ENCODE measurements around the gene HSF2BP.
"Not testable (repeated sequence)": the region's sequence is repeated elsewhere in the genome, so short reads cannot be mapped to it uniquely, and the experiment has no call there.

The HSF2BP gene

DNA sequence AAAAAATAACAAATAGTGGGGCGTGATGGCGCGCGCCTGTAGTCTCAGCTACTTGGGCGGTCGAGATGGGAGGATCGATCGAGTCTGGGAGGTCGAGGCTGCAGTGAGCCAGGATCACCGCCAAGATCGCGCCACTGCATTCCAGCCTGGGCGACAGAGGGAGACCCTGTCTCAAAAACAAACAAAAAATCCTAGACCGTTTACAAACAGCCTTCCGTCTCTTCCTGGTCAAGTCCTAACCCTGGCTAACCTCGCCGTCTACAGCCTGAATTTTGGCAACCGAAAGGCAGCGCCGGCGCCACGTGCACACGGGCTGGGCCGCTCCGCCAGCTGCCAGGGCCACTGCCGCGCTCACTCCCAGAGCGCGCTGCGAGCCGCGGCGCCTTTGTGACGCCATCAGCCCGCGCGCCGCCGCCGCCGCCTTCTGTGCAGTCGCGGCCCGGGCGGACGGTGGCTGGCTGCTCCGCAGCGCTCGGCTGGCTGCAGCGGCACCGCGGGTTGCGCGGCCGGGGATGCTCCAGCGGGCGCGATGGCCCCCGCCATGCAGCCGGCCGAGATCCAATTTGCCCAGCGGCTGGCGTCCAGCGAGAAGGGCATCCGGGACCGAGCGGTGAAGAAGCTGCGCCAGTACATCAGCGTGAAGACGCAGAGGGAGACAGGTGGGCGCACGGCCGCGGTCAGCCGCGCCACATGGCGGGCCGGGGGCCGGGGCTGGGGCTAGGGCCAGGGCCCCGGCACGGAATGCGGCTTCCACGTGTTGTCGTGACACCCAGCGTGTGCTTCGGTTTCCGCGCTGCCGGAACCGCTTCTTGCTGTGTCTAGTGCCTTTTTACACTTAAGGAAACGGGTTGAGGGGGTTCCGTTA, at the start of gene HSF2BP, which contains the start of gene RRP1B:
TSS of gene HSF2BP (minus strand) at position 353 of the 865 bp plus-strand sequence. CDS start 1,392 bp downstream, outside the sequence.
TSS of gene RRP1B (plus strand) at position 425 of the 865 bp plus-strand sequence. CDS start at position 530, 105 bp downstream.
- DNase-seq: peak; percentile 86

DNA sequence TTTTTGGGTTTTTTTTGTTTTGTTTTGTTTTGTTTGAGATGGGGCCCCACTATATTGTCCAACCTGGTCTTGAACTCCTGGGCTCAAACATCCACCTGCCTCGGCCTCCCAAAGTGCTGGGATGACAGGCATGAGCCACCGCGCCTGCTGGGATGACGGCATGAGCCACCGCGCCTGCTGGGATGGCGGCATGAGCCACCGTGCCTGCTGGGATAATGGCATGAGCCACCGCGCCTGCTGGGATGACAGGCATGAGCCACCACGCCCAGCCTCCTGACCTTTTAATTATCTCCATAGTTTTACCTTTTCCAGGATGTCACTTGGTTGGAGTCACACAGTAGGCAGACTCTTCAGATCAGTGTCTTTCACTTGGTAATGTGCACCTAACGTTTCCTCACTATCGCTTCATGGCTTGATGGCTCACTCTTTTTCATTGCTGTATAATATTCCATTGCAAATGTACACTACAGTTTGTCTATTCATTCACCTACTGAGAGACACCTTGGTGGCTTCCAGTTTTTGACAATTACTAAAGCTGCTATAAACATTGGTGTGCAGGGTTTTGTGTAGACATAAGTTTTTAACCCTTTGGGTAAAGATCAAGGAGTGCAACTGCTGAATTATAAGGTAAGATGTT, 49.6 kb upstream of the HSF2BP start:
- DNase-seq: no peak

DNA sequence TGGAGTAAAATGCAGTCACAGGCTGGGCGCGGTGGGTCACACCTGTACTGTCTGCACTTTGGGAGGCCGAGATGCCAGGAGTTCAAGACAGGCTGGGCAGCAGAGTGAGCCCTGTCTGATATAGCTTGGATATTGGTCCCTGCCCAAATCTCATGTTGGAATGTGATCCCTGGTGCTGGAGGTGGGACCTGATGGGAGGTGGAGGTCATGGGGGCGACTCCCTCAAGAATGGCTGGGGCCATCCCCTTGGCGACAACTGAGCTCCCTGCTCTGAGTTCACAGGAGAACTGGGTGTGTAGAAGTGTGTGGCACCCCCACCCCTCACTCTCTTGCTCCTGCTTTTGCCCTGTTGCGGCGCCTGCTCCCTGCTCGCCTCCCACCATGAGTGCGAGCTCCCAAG, 48.2 kb upstream of the HSF2BP start:
- DNase-seq: no peak

DNA sequence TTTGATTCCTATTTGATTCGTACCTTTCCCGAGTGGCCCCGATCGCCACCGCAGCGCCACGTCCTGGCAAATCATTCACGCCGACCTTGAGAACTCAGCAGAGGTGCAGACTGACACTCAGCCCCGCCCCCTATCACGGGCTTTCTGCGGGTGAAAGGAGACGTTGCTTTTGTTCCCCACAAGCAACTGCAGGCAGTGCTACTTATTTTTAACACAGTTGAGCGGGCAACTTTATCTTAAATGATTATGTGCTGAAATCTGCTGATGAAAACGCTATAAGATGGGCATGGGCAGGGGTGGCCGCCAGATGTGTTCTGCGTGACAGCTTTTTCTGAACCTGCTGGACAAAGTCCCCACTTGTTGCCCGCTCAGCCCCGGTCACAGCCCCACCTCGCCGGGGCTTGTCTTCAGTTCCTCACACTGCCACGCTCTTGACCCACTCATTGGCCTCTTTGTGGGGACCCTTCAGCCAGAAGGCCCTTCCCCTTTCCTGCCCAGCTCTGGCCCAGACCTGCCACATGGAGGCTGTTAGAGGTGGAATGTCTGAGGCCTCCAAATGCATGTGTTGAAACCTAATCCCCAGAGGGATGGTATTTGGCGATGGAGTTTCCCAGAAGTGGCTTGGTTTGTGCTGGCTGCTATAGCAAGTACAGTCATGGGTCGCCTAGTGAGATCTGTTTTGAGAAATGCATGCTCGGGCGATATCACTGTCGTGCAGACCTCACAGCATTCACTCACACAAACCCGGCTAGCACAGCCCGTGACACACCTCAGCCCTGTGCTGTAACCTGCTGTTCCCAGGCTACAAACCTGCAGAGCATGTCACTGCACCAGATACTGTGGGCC, 44.0 kb upstream of the HSF2BP start:
- peak; percentile 13 for DNase-seq

- DNase-seq: no peak
Observed at GRCh38 chr21:43702785-43703034, 43.4 kb upstream of the HSF2BP start.

DNA sequence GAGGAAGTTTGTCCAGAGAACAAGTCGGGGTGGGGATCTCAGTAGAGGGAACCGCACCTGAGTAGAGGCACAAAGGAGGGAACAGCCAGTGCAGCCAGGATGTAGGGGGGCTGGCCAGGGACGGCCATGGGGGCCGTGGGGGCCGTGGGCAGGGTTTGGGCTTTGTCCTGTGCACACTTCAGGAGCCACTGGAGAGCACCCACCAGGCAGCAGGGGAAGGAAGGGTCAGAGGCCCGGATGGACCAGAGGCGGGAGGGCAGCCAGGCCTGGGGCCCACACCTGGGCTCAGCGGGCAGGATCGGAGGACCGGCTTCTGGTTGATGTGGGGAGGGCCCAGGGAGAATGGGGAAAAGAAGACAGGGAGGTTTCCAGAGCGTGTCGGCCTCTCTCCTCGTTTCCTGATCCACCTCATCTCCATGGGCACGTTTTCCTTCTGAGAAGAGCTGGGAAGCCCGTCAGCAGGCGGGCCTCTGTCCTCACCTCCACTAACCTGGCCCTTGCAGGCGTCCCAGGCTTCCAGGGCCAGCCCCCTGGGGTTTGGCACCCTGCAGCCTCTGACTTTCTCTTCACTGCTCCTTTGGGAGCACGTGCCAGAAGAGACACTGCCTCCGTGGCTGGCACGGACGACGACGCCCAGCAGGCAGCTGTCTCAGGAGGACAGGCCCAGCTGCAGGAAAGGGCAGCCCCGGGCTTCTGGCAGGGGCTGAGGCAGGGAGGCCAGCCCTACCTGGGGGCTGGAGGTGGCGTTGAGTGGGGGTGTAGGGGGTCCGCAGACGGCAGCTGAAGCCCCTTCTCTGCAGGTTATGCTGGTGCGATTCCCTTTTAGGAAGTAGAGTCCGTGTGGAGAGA, 42.9 kb upstream of the HSF2BP start:
- DNase-seq: no peak

GRCh38 chr21:43699933-43700599, 40.8 kb upstream of the HSF2BP start:
- DNase-seq: no peak

DNA sequence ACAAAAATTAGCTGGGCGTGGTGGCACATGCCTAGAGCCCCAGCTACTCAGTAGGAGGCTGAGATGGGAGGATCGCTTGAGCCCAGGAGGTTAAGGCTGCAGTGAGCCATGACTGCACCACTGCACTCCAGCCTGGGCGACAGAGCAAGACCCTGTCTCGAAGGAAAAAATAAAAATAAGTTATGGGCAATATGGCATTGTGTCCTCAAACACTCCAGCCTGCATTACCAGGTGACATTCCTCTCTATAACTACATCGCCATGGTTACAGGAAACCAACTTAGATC, 40.1 kb upstream of the HSF2BP start:
- not testable (repeated sequence) for DNase-seq

DNA sequence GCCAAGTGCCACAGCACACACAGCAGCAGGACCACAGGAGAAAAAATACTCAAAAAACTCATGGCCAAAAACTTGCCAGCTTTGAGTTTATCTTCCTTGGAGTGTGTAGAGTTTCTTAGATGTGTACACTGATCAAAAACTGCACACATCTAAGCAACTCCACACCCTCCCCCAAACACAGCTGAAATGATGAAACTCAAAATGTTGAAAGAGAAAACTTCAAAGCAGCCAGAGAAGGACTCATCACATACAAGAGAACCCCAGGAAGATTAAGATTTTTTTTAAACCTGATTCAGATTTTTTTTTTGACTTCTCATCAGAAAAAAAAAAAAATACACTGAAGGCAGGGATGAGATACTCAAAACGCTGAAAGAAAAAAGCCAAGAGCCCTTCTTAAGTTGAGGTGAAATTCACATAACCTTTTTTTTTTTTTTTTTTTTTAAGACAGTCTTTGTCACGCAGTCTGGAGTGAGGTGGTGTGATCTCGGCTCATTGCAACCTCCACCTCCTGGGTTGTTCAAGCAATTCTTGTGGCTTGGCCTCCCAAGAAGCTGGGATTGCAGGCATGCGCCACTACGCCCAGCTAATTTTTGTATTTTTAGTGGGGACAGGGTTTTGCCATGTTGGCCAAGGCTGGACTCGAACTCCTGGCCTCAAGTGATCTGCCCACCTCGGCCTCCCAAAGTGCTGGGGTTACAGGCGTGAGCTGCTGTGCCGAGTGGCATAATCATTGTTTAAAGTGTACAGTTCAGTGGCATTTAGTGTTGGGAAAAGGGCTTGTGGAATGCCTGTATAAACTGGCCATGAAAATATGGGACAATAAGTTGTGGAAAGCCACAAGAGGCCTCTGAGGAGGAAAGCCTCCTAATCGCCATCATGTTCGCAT, 38.7 kb upstream of the HSF2BP start:
- DNase-seq: no peak

DNA sequence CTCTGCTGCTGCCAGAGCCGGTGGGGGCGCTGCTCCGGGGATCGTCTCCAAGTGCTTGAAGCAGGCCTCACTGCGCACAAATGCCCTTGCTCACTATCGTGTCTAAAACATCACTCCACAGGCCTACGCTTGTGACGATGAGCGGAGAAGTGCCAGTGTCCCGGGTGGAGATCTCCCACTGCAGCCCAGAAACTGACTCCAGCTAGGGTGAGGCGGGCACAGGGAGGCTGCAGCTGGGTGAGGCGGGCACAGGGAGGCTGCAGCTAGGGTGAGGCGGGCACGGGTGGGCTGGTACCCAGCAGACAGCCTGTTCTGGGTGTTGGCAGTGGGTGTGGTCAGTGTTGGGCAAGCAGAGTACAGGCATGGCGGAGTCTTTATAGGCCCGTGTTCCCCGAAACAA, 36.9 kb upstream of the HSF2BP start:
- no peak for DNase-seq

- DNase-seq: no peak
Observed at GRCh38 chr21:43694437-43695079, 35.3 kb upstream of the HSF2BP start.

GRCh38 chr21:43693981-43694380, 34.7 kb upstream of the HSF2BP start:
- DNase-seq: no peak

- no peak for DNase-seq
Observed at GRCh38 chr21:43692949-43693348, 33.7 kb upstream of the HSF2BP start.

GRCh38 chr21:43691801-43692200, 32.5 kb upstream of the HSF2BP start:
- no peak for DNase-seq

- DNase-seq: peak; percentile 73
Observed at GRCh38 chr21:43691086-43691795, 32.0 kb upstream of the HSF2BP start.

DNA sequence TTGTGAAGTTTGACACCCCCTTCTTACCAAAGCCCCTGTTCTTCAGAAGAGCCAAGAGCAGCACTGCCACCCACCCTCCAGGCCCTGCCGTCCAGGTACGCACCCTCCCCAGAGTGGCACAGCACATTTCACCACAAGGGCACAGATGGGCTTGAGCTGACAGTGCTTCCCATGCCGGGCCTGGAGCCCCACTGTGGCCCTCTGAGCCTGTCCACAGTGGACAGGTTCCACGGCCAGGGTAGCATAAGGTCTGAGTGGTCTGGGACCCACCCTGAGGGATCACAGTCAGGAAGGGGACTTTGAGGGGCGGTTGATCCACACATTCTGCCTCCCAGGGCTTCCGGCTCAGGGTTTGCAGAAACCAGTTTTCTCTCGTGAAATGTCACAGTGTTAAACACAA, 31.1 kb upstream of the HSF2BP start:
- DNase-seq: no peak

DNA sequence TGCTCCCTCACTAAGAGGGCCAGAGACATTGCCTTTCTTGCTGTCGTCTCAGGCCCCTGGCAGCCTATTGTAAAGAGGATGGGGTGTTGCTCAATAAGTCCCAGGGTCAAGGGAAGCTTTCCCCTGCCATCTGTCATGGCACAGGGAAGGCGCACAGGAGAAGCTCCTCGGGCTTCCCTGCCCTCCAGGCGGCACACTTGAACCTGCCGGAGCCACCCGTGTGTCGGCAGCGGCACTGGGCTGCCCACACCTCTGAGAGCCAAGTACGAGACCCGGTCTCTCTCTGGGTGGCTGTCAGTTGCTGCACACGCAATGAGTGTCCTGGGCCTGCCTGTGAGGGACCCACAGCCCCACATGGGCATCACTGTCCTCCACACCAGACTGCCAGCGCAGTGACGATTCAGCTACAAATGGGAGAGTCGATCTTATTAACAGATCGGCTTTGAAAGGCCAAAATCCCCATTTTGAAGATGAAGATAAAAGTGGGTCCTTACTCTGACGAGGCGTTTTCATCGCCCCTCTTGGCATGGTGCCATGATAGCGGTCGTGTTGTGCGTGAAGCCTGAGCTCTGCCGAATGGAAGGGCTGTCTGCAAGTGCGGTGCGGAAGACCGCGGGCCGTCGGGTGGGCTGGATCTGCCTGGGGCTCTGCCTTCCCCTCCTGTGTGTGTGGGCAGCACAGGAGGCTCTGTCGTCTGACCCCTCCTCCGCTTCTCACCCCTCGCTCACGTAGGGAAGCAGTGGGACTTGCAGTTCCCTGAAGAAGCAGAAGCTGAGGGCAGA, 30.5 kb upstream of the HSF2BP start:
- DNase-seq: no peak

DNA sequence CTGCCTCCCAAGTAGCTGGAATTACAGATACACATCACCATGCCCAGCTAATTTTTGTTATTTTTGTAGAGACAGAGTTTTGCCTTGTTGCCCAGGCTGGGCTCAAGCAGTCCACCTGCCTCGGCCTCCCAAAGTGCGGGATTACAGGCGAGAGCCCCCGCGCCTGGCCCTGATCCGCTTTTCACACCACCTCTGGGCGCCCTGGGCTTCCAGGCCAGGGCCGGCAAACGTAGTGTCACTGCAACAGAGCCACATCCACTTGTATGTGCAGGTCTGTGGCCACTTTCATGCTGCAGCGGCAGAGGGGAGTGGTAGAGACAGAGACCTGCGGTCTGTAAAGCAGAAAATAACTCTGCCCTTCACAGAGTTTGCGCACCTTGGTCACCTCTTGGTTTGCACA, 29.6 kb upstream of the HSF2BP start:
- no peak for DNase-seq
